ENCODE measurements around the gene VANGL1.

Gene VANGL1

DNA sequence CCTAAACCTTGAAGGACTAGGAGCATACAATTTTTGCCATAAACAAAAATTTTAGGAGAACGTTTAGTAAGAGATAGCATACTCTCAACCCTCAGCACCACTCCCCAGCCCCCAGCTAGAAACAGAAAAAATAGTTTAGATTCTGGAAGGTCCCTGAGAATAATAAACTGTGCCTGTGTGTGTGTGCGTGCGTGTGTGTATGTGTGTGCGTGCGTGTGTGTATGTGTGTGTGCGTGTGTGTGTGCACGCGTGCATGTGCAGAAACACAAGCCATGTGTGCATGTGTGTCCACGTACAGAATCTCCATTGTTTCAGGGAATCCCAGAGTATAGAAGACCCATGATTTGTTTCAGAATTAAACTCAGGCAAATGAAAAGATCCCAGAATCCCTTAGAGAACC lies 64.2 kb downstream of the VANGL1 start:
- DNase-seq, result no peak

DNA sequence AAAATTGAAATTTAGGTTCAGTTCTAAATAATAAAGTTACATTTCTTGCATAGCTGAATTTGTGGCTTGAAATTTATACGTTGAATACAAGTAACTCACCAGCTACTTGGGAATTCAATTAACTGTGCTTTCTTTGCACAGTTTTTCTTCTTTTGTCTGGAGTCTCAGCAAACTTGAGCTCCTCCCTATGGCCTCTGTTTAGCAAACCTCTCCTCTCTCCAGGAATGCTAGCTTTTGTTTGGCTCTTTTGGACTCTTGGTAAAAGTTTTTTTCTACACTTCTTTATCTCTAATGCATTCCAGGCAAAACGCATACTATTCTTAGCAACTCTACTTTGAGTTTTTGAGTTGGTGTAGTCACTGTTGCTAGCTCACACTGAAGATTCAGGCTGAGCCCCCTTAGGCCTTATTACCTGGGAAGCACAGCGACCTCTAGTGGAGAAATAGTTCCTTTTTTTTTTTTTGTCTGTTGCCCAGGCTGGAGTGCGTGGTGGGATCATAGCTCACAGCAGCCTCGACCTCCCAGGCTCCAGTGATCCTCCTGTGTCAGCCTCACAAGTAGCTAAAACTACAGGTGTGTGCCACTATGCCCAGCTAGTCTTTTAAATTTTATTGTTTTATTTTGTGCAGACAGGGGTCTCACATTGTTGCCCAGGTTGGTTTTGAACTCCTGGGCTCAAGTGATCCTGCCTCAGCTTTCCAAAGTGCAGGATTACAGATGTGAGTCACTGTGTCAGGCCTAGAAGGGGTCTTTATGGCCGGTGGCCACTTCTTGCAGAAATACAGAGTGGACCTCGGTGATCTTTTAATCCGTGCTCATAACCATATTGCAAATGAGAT lies 65.0 kb downstream of the VANGL1 start:
- no peak for DNase-seq

DNA sequence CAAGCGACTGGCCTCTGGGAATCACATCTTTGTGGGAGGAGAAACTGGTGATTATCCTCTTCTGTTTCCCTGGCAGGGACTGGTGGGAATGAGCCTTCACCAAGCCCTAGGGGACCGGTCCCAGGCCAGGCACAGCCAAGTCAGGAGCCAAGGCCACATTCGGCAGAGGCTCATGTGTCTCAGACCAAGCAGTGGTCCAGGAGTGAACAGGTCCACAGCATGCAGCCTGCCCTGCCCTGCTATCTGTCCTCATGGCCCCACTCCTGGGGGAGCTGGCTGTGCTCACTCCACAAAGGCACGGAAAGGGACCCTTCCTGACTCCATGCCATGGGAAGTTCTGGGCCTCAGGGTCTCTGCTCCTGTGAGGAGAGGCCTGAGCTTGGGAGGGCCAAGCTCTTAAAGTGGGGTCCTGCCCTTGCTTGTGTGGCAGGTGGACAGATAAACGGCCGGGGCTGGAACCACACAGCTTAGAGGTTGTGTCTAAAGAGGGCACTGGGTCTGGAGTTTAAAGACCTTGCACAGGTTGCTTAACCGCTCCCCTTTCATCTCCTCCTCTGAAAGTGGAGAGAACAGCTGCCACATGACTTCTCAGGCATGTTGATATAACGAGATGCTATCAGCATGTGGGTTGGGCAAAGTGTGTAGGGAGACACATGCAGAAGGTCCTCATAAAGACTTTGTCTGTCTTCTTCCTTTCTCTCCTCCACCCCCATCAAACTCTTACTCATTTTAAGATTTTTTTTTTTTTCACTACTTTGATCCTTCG lies 69.3 kb downstream of the VANGL1 start:
- no peak for DNase-seq

DNA sequence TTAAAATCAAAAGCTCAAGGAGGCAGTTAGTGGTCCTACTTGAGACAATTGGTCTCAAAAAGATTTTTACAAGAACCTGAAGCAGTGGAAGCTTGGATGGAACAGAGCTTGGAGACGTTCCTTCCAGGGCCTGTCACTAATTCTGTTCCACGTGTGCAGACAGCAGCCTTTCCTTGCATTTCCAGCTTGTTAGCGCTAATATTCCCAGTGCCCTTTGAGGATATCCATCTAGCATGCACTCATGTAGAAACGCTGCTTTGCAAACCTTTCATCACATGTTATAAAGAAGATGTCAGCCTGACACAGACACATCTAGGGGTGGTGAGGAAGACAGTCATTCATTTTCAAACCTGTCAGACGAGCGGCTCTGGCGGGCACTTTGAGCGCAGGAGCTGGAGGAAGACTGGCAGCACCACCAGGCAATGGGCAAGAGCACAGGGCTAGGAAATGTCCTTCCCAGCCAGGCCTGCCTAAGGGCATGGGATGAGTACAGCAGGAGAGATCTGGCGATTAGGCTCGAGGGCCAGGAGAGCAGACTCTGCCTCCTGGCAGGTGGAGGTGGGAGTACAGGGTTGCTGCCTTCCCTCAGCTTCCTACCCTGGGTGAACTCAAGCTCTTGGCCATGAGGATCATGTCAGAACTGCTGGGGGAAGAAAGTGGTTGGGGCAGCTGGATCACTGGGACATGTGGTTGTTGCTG lies 71.3 kb downstream of the VANGL1 start:
- no peak for DNase-seq

DNA sequence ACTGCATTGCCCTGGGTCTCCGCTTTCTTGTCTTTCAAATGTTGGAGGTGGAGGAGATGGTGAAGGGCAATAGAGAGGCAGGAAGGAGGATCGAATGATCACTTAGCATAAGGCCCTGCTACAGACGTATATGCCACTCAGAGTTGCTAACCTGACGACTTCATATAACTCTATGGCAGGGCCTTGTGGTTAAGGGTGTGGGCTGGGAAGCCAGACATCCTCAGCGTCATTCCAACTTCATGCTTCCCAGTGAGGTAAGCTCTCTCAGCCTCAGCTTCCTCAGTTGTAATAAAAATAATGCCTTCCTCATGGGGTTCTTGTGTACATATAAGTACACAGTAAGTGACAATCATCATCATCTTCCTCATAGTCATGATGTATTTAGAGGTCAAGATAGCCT lies 72.1 kb downstream of the VANGL1 start:
- DNase-seq, result no peak

DNA sequence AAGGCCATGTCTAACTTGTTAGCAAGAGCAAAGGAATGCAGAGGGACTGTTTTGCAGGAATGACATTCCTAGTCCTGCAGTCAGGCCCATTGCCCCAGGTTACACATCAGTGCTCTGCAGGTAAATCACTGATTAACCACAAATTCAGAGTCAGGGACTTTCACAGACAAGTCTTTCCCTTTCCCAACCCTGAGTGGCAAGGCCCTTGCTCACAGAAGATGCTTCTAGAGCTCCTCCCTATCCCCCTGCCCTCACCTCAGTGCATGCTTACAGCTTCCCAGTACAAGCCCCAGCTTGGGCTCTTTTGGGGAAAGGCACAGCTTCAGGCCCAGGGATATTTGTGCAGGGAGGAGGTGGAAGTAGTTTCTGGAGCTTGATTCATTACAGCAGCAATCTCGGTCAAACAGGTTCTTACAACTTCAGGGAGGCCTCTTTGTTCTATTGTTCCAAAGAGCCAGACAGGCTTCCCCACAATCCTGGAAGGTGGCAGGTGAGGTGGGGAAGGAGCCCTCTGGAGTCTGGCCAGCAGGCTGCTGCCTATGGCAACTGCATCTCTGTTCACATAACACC lies 72.9 kb downstream of the VANGL1 start:
- DNase-seq, result no peak

DNA sequence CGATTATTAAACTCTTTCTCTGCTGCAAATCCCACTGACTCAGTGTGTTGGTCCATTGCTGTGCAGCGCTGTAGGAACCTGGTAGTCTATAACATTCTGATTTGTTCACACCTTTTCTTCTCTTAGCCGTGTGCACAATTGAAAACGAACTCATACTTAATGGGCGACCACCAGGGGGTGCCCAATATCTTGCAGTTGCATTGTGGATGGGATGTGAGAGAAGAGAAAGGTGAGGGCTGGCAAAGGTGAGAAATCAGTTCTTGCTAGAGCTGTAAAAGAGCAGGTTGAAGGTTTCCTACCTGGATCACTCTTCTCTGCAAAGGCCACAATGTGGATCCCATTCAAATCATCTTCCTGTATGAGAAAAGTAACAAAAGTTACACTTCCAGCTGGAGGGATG lies 75.8 kb downstream of the VANGL1 start:
- DNase-seq, result peak; percentile 19

DNA sequence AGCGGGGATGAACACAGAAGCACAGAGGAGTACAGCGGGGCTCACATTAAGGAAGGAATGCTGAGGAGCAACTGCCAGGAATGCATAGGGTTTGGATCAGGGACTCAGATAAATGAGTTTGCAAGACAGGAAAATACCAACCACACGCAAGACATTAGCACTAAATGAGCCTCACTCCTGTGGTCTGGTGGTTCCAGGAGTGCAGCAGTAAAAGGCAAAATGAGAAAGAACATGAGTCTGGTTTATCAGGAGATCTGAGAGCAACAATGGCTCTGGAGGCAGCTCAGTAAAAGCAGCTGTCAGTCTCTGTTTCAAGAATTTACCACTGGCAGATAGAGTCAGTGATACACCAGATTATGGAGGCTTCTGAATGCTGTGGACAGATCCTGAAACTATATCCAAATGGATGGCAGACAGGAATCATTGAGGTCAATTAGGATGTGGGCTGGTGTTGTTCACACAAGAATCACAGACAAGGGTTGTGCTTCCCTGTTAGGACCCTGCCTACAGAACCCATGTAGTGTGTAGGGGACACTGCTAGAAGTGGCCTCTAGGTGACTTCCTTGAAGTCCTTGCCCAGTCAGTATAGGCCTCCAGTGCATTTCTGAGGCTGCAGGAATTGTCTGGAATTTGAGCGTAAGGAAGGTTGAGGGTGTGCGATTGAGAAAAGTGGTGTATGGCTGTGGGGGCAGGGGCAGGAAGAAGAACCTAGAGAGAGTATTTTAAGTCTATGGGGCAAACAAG lies 76.4 kb downstream of the VANGL1 start:
- no peak for DNase-seq

DNA sequence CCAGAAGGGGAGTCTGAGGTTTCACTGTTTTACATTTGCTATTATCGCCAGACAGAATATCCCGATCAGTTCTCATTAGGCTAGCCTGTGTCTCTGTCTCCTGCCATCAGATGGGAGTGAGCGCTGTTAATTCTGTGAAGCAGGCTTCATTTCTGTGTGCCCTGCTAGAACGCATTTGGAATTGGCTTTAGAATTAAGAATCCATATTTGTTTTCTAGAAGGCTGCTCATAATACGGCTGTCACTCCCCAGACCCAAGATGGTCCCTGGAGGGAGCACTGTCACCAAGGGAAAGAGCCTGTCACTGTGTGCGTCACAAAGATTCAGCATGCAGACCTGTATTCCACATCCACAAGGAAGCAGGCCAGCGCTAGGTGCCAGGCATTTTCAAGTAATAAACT lies 77.5 kb downstream of the VANGL1 start:
- DNase-seq, result no peak

DNA sequence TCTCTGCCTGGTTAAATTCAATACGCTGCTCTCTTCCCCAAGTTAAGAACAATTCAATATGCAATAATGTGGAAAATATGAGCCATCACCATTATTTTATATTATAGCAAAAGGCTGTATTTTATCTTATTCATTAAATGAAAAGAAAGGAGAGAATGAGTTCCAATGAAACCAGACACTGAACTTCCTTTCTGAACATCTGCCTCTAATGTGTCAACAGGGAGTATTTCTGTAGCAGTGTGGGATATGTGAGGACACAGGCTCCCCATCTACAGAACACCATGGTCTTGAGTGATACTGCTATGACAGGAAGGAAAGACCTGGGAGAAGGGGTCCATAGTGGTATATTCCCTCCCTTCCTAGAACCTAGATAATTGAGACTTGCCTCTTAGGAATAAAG lies 80.5 kb downstream of the VANGL1 start:
- no peak for DNase-seq

DNA sequence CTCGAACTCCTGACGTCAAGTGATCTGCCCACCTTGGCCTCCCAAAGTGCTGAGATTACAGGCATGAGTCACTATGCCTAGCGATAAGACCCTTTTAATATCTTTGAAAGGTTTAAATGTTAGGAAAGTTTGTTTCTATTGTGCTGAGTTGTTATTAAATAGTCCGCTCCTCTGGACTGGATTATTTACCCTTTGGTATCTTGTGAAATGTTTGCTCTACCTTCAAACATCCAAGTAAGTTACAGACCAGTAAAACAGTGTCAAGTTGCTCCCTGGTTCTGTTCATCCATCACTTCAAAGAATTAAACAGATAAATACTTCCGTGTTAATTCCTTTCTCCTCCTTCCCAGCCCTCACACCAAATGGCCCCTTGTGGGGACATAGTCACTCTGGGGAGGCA lies 82.0 kb downstream of the VANGL1 start:
- no peak for DNase-seq

DNA sequence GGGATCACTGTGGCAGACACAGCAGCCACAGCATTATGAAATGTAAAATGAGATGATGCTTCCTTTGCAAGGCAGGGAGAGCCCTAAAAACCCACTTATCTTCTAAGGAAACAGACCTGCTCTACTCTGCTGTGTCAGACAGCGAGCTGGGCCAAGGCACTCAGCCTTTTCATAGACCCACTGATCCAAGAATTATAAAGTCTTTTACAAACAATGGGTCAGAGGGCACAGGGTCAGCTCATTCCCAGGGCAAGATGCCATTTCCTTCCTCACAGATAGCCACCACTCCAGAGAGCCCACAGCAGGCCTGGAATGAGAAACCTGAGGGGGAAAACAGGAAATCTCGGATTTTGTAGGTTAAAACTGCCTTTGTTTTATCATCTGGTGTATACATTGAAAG lies 83.8 kb downstream of the VANGL1 start:
- DNase-seq, result no peak

DNA sequence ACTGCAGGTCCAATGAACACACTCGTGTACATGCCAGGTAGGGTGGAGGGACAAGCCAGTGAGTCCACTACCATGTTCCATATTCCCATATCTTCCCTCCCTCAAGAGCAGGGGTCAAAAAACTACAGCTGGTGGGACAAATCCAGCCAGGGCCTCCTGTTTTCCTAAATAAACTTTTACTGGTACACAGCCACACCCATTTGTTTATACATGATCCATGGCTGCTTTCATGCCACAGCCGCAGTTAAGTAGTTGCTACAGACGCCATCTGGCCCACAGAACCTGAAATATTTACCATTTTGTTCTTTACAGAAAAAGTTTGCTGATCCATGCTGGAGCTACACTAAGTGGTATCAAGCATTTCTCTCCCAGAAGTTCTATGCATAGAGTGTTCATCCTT lies 84.4 kb downstream of the VANGL1 start:
- DNase-seq, result no peak

DNA sequence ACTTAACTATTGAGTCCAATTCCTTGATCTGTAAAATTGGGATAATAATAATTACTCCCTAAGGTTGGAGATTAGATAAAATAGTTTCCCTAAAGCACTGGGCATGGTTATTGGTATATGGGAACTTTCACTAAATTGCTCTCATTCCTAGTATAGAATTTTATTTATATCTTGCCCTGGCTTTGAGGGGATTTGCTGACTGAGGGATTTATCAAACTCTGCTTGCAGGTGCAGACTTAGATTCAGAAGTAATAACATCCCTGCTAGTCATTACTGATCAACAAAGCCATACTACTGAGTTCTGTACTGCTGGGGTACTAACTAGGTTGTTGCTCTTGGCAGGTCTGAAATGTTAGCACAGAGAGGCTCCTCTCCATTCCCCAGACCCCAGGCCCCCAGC lies 84.8 kb downstream of the VANGL1 start:
- DNase-seq, result no peak

DNA sequence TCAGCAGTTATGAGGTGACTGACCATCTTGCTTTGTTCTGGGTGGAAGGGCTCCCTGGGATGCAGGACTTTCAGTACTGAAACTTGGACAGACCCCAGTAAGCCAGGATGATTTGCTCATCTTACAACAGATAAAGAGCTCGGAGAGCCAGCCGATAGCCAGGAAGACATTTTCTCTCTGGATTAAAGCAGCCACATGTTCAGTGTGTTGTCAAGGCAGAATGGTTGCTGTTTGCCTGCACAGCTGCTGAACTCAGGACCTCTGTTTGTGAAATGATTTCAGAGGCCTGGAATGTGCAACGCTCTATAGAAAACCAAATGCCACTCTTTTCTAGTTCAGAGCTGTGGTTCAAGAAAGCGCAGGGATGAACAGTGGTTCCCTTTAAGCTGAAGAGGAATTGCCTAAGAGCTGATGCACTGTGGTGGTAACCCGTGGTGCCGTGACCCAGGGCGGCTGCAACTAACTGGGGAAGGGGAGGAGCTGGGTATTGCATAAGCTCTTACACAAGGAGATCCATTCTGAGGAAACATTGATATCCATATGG lies 86.0 kb downstream of the VANGL1 start:
- no peak for DNase-seq

DNA sequence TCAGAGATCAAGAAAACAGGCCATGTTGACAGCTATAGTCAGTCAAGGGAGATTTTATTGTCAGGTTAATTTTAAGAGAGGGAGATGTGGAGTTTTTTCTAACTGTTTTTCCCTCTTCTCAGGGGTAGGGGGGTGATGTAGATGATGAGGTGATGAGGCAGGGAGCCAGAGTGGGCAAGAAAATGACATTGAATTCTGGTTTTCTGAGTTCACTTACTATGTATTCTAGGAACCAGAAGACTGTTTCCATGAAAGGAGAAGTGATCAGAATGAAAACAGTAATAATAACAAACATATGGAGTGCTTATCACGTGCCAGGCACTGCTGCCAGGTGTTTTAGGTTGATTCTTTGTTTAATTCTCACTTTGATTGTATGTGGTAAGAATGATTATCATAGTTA lies 86.6 kb downstream of the VANGL1 start:
- no peak for DNase-seq

DNA sequence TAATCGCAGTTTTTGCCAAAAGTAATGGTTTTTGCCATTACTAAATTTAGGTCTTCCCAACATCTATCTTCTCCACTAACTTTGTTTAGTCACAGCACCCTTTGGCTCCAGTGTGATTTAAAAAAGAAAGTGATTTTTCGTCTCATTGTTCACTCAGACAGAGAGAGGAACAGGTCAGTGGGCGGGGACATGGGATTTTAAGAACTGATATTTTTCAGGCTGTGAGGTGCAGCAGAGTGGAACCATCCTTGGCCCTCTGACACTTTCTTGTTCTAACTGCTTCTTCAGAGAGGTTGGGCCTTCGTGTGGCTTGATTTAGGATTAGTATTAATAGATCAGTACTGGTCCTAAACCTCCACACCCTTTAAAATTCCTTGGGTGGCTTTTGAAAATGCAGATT lies 88.0 kb downstream of the VANGL1 start:
- no peak for DNase-seq

DNA sequence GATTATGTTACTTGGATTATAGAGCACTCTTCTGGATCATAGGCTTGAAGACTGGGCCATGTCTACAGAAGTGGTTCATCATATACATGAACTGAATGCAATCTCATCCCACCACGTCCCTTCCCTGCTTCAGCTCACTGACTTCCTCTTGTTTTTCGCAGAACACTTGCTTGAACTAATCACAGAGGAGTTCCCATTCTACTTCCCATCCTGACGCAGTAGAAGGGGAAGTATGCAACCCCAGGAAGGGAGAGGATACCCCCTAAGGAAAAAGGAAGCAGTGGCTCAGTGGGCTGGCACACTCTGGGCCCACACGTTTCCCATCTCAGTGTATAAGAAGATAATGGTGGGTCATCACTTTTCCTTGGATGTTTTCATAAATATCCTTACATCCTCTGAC lies 90.5 kb downstream of the VANGL1 start:
- no peak for DNase-seq

DNA sequence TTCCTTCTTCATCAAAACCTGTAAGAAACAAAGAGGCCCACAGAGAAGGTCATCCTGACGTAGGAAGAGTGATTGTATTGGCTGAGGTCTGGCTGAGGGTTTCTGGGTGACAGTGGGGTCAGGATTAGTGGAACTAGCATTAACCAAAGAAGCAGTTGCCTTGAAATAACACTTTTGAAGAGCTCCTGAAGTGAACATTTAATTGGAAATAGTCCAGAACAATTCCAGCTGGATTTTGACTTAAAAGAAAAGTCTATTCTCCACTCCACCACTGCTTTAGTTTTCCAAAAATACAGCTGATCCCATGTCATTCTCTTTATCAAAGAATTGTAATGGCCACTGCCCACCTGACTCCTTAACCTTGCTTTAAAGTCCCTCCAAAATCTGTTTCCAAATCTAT lies 99.0 kb downstream of the VANGL1 start:
- DNase-seq, result no peak

DNA sequence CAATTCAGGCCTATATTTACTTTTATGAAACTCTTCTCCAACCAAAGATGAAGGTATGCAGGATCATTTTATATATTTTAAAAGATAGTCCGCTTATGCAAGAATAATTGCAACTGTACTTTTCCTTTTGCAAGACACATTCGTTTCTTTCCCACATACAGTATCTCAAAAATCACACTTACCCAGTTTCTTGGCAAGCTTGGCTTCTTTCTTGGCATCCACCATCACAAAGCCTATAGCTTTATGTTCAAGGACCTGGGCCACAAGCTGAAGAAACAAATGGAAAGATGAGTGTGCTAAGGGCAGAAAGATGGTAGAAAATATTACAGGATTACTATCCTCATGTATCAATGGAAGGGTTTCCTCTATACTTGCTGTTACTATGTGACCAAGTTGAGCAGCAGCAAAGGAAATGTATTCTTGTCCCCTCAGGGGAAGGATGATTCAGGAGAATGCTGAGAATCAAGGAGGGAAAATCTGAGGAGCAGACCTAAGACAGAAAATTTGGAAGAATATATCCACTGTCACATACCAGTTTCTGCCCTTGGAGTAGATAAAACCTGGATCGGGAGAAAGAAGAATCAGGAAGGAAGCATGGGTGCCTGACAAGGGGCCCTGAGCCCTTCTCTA lies 103.0 kb downstream of the VANGL1 start:
- no peak for DNase-seq

DNA sequence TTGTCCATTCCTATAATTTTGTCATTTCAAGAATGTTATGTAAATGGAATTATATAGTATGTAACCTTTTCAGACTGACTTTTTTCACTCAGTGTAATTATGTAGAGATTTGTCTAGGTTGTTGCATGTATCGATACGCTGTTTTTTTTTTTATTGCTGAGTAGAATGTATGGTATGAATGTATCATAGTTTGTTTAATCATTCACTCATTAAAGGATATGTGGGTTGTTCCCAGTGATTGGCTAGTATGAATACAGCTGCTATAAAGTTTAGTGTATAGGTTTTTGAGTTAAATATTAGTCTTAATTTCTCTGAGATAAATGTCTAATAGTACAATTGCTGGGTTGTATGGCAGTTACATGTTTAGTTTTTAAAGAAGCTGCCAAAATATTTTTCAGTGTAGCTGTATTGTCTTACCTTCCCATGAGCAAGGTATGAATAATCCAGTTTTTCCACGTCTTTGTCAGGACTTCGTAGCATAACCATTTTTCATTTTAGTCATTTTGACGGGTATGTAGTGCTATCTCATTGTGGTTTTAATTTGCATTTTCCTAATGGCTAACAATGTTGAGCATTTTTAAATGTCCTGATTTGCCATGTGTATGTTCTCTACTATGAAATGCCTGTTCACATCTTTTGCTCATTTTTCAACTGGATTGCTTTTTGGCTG lies 104.4 kb downstream of the VANGL1 start:
- no peak for DNase-seq
